HG03521 (cell line): ENCODE results near the gene CAMK2D.
A peak's percentile ranks its signal among the peaks of the same experiment; 100 is the strongest.

Experiments
- ATAC-seq: cut with Tn5 transposase; IDR thresholded peaks from one replicate; pipeline ENCODE4 v1.9.1; 2021; ENCODE audit warnings: mild to moderate bottlenecking, moderate library complexity; ENCODE audit not compliant: unreplicated experiment

CAMK2D gene

DNA sequence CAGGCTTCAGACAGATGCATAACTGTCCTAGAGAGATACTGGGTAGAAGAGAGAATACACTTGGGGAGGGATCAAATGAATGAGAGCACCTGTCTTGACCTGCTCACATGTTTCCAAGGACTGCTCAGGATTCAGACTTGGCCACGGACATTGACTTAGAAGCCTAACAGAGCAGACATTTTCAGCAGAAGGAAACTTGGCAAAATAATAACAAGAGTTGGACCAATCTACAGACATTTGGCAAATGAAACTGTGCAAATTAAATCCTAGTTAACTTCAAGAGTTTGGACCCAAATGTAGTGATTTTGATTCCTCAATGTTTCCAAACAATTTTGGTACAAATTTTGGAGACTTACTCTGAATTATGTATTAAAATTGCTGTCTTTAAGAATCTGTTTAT is 223.9 kb downstream of the CAMK2D start:
- ATAC-seq = no peak

DNA sequence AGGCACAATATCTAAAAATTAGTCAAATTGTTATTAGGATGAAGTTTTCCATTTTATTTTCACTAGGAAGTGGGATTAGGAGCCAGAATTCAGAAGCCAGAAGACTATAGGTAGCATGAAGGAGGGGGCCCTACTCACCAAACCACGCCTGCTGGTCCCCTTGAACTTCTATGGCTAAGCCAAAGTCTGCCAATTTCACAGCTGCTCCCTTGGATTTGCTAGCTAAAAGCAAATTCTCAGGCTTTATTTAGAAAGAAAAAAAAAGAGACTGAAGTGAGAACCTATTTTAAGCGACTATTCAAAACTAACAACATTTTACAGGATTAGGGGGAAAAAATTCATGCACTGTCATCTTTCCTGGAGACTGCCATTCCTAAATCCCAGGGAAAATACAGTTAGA is 224.3 kb downstream of the CAMK2D start:
- no peak for ATAC-seq

DNA sequence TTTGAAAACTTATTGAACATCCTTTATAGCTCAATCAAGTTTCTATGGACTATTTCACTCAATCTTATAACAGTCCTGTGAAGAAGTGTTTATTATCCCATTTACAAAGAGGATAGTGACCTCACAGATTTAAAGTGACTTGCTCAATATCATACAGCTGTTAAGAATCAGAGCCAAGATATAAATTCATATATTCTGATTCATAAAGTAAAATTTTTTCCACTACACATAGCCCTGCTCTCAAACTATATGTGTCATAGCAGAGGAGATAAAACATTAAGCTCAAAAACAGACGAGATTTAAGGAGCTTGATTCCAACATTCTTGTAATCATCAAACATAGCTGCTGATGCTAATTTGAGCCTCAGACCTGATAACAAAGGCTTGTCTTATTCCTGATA is 226.8 kb downstream of the CAMK2D start:
- no peak for ATAC-seq

DNA sequence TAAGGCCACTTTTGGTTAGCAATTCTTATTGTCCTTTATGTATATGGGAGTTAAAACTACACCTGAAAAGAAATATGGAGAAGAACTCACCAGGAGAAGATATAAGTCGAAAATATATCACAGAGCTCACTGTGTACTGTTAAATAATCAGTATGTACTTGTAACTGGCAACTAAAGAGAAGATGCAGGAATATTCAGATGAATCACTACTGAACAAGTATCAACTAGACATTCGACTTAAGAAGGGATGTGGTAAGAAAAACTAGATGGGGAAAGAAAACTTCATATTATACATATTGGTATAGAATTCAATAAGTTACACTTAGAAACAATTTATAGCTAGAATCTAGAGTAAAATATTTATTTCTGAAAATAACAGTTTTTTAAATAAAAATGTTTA is 230.0 kb downstream of the CAMK2D start:
- ATAC-seq = no peak

DNA sequence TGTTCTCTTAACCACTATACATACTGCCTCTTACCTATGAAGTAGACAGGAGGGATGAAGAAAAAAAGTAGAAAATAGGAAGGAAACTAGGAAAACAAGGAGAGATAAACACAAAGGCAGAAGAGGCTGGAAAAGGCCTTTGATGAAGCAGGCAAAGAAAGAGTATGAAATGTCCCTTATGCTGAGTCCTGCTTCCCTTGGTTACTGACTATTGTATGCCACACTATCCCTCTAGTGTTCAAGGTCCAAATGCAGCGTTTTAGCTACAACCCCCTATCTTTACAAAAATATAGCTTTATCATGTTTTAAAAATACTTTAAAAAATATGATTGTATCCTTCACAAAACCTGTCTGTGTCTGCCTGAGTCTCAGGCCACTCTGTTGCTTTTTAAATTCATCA is 233.1 kb downstream of the CAMK2D start:
- no peak for ATAC-seq

DNA sequence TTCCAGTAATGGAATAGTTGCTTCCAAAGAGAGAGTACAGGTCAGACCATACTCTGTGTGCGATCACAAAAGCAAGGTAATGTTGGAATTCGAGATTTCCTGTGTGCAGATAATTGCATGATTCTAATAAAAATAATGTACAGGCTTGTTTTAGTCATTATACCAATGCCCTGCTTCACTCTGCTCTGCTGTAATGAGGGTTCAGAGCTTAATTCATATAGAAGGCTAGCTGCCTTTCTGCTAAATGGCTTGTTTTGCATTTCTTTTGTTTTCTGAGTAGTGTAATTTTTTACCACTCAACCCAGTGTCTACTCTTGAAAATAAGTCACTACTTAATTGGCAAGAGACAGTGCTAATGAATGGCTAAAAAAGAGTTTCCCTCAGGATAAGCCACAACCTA is 236.0 kb downstream of the CAMK2D start:
- ATAC-seq = no peak

DNA sequence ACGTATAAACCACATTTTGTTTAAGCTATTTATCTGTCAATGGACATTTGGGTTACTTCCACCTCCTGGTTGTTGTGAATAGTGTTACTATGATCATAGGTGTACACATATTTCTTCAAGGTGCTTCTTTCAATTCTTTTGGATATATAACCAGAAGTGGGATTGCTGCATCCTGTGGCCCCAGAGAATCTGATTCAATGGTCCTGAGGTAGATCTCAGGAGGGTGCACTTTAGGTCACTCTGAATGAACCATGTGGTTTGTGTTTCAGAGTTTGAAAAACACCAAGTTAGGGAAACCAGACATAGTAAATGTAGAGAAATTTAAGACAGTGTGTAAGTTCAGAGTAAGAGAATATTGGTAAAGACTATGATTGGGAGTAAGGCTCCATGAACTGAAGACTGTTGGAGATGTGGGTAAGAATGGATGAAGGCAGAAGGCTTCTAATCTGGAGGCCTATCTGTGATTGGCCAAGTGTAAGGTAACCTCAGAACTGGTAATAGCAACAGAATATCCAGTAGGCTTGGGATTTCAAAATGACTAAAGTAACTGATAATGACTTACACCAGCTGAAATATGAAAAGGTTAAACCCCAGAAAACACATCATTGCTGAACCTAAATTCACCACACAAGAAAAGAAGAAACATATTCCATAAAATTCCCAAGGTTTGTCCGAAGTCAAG is 236.9 kb downstream of the CAMK2D start:
- ATAC-seq = peak; percentile 35

DNA sequence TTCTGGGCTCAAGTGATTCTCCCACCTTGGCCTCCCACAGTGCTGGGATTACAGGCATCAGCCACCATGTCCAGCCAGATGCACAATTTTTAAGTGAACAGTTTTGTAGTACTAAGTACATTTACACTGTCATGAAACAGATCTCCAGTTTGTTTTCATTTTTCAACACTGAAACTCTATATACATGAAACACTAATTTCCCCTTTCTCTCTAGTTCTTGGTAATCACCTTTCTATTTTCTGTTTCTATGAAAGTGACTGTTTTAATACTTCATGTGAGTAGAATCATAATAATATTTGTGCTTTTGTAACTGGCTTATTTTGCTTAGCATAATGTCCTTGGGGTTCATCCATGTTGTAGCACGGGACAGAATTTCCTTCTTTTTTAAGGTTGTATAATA is 237.4 kb downstream of the CAMK2D start:
- ATAC-seq = peak; percentile 90

DNA sequence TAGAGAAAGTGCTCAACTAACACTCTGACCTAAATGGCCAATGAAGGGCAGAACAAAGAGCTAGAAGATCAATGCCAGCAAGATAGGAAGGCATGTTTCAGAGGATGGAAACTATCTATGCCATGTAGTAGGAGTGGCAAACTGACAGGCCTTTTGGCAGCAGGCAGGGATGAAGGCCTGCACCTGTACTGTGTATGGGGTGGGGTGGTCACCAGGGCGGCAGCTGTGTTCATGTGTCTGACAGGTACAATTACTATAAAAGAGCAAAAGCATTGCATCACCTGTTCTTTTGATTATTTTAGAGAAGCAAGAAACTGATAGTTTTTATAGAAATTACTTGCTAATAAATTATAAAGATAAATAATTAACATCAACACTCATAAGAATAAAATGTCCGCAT is 239.1 kb downstream of the CAMK2D start:
- ATAC-seq = no peak

DNA sequence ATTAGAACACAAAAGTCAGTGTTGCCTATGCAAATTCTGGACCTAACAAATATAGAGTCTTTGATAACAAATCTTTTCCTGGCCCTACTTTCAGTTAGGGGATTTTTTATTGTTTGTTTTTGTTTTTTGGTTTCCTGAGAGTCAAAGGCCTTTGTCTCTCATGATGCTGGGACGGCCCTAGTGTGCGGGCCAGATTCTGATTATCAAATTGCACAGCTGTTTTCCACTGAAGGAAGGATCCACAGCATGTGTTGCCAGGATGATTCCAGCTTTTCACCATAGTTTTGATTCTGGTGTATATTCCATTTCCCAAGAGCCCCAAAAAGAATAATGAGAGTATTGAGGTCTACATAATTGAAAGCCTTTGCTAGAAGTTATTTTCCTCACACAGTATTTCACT is 248.2 kb downstream of the CAMK2D start:
- no peak for ATAC-seq

DNA sequence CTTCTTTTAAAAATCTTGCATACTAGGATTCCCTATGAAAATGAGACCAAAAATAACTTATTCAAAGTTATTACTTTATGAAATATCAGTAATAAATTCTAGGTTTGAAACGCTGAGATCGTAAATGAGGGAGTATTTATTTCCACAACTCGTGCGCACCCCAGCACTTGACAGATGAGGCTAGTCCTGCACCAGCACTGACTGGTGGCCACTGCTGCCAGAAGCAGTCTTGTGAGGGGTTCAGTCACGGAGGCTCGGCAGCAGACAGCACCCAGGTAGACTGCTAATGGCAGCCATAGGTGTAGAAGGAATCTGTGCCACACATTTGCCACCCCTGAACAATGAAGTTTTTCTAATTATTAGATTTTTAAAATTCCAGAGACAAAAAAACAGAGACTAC is 248.7 kb downstream of the CAMK2D start:
- ATAC-seq = no peak

DNA sequence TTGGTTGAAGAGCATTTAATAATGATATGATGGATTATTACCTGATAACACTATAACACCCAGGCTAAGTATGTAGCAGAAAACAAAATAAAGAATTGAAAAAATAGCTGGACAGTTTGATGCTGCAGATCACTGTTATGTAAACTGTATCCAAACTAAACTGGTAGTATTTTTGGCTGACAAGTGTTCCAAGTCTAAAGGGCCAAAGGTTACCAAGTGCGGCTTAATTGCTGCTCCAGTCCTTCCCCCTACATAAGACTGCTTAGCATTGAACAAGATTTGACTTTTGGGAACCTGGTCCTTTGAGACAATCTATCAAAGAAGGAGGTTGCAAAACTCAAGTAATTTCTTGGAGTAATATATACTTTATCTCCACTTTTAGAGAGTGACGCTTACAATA is 249.6 kb downstream of the CAMK2D start:
- ATAC-seq = no peak

DNA sequence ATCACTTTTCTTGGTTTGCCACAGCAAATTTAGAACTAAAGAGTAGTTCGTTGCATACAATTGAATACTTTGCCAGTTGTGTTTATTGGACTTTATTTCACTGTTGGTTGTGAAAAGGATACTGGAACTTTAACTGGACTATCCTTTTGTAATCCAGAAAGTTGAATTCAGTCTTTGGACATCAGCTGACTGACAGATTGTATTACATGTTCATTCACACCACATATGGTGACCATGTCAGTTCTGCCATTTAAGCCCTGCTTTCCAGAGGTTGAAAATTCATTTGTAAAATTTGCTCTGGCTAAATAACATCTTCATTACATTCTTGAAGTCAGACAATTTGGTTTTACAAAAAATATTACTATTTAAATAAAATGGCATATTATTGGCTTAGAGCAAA is 251.7 kb downstream of the CAMK2D start:
- ATAC-seq = no peak

DNA sequence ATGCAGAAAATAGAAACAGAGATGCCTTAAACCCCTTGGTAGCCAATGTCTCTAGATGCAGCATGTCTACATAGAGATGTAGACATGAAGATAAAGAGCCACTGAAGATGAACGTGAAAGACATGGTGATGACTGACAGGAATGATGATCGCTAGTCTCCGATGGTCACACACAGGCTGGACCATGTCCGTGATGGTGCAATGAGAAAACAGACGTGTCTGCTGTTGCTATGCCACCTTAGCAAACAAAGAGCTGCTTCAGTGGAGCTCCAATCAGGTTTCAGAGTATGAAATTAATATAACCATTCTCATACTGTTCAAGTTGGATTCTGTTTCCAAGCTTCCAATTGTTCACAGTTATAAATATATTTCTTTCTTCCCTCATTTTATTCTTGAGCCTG is 256.5 kb downstream of the CAMK2D start:
- ATAC-seq = no peak

DNA sequence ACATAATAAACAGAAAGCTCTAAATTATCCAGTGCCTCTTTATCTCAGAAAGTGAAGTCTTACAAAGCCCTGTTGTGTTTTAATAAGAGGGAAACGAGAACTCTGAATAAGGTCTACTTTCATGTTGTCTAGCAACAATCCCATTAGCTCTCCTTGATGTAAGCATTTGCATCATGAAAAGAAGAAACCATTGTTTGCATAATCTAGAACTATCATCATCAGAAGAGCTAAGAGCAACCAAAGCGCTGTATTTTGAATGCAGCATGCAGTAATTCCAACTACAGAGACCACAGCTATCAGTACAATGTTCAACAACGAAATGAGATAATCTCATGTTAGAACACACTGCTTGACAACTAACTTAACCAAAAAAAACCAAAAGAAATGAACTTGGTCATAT is 257.1 kb downstream of the CAMK2D start:
- ATAC-seq = no peak

DNA sequence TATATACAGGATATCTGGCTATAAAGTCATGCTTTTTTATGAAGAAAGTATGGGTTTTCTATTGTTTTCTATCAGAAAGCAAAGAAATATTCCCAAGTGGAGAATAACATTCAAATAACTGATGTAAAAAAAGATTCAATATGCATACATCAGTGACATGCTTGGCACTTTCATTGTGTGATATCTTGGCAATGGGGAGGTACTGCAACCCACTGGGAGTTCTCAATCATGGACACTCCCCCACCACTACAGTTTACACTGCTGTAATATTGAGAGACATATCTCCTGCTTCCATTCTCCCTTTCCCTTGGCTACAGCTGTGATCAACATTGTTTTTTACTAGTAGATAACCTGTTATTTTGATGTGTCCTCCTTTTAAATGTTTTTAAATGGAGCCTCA is 257.8 kb downstream of the CAMK2D start:
- ATAC-seq = no peak

DNA sequence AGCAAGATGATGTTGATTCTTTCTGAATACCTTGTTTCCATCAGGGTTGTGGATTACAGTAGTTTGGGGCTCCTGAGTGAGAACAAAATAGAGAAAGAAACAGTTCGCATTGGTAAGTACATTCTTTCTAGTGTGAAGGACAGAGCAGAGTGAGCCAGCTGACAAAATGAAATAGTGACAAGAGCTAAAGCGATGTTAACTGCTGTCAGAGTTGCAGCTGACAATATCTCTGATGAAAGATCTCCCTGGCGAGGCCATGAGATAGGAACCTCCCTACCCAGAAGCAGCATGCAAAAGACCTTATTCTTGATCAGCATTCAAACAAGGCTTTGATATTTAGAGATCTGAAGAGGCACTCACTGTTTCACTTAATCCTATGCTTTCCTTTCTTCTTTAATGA is 258.6 kb downstream of the CAMK2D start:
- ATAC-seq = no peak

DNA sequence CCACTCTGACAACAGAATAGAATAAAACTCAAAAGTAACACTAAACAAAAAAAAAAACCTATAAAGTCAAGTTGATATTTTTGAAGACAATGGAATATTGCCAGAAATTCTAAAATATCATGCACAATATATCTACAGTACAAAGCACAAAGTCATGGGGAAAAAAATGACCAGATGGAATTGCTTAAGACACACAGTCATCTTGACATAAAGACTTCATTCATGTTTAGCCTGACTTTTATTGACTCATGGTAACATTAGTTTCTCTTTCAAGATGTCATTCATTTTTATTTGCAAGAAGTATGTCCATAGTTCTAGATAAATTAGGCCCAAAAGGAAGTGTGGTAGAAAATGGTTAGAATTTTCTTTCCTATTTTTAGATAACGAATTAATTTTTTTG is 259.1 kb downstream of the CAMK2D start:
- no peak for ATAC-seq

DNA sequence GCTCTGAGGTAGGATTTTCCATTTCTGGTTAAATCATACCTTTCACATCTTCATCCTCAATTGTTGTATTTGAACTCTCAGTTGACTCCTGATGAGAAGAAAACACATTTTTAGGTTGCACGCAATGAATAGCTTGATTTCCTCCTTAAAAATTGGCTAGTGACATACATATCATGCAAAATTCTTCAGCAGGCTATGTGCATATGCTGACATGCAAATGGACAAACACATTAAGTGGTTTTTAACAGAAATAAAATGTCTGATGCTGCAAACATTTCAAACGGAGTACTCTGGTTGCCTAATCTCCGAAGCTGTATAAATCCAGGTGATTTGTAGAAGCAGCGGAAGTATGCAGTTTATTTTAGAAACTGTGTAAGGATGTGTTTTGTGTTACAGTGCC is 261.1 kb downstream of the CAMK2D start:
- no peak for ATAC-seq

DNA sequence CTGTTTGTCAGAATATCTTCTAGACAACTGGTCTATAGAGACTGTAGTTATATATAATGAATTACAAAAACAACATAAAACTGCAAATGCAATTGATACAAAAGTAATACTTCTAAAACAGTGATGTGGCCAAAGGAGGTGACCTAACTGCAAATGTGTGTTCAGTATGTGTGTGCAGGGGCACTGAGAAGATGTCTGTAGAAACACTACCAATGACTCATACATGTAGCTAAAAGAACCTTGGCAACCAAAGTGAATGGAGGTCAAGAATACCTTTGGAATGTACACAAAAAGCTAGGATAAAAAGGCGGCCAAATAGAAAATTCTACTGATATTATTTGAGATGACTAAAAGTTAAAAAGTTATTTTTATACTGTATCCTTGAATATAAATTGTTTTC is 261.8 kb downstream of the CAMK2D start:
- no peak for ATAC-seq

DNA sequence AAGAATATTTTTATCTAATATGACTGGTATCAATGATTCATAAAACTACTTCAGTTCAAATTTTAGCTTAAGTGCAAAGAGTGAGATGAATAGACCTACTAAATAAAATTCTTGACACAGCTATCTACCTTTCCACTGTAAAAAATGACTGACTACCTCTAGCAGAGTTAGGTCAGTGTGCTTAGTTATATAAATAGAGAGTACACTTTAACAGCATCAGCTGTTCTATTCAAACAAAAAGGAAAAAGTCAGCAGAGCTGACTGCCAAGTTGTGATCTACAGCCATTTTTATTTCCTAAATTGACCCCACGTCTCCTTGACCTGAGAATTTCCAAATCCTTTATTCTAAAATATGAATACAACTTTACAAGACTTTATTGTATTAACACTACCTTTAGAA is 262.4 kb downstream of the CAMK2D start:
- ATAC-seq = no peak

DNA sequence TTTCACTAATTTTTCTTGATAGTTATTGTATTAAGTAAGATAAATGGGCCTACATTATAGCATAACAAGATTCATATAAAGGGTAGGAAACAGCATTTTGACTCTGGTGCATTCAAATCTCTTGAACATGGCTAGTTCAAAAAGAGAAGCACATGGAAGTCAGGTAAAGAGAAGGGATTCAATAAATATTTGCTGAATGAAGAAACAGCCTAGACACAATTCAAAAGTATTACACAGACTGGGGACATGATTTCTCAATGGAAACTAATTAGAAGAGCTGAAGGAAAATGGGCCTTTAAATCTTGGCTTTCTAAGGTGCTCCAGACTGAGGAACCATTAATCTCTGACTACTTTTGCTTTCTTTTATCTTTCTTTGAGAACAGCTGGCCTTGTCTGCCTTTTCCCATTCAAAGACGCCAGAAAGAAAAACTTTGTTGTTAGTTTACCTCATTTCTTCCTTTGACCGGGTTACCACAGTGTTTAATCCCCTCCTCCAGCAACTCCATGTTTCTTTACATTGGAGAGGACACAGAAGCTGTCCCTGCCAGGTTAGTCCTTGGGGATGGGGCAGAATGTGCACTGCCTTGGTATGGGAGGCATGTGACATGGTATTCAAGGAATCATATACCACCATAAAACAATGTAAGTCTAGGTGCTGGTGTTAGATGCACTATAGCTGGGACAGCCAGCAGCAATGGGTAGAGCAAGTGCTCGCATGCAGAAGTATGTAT is 264.2 kb downstream of the CAMK2D start:
- no peak for ATAC-seq

DNA sequence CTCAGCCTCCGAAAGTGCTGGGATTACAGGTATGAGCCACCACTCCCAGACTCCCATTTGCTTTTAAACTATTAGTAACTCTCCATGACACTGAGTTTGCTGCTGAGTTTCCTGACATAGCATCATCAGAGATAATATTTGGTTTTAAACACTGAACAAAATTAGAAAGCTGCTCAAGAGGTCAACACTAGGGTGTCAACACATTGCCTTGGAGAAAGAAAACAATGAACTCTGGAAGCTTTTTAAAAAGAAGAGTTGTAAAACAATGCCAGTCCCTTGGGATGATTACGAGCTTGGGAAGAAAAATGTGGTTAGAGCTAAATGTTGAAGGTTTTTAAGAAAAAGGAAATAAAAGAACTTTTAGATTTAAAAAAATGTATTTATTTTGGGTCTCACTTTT is 264.8 kb downstream of the CAMK2D start:
- no peak for ATAC-seq
